ENCODE data around the gene SYNGR4.

Gene SYNGR4

DNA sequence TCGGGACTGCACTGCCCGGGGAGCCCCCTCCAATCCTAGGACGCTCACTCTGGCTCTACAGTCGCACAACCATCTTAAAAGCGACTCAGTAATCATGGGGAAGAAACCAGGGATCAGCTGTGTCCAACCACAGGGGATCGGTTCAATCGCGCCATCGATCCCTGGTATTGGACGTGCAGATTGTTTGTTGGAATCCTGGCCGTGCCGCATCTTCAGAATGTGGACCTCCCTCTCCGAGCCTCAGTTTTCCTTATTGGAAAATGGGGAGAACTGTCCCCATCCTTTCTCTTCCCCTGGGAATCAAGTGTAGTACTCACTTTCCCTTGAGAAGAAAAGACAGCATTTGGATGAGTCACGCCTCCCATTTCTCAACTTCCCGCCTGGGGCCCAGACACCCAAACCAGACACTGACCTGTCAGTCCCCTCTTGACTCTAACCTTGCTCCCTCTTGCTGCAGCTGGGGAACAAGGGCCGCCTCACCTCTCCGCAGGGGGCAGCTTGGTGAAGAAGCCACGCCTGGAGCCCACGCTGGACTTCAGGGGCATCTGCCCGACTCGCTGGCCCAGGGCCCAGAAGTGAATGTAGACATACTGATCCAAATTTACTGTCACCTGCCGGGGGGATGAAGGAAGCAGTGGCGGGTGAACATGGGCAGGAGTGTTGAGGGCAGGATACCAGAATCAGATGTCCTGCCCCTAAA lies 21.2 kb upstream of the SYNGR4 start:
- H3K4me3 ChIP-seq (ENCODE audit: low read length) = no peak overlapping the region
- DNase-seq (ENCODE audit: low read depth) = no peak
- TF ChIP-seq CTCF (conservative IDR thresholded peaks at IDR 0.05; ENCODE audit: low read depth, low read length) = no peak

DNA sequence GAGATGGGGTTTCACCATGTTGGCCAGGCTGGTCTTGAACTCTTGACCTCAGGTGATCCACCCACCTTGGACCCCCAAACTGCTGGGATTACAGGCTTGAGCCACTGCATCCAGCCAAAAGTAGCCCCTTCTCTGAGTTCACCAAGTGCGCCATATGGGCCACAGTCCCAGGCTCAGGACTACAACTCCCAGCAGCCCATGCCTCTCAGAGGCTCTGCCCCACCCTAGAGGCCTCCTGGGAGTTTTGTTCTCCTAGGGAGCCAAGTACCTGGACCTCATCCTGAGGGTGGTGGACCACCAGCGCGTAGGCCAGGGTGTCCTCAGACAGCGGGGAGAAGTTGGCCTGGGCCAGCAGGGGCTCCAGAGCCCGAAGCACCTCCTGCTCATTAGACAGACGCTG lies 19.3 kb upstream of the SYNGR4 start:
- no peak for TF ChIP-seq CTCF (conservative IDR thresholded peaks at IDR 0.05; ENCODE audit: low read depth, low read length)

GRCh38 chr19:48346191-48346590 lies 18.0 kb upstream of the SYNGR4 start:
- DNase-seq (ENCODE audit: low read depth) = no peak
- H3K4me3 ChIP-seq (ENCODE audit: low read length) = no peak overlapping the region
- TF ChIP-seq CTCF (conservative IDR thresholded peaks at IDR 0.05; ENCODE audit: low read depth, low read length) = no peak

More for the DNA sequence above, 19.3 kb upstream of the SYNGR4 start:
- DNase-seq (ENCODE audit: low read depth) = no peak
- no peak overlapping the region for H3K4me3 ChIP-seq (ENCODE audit: low read length)

DNA sequence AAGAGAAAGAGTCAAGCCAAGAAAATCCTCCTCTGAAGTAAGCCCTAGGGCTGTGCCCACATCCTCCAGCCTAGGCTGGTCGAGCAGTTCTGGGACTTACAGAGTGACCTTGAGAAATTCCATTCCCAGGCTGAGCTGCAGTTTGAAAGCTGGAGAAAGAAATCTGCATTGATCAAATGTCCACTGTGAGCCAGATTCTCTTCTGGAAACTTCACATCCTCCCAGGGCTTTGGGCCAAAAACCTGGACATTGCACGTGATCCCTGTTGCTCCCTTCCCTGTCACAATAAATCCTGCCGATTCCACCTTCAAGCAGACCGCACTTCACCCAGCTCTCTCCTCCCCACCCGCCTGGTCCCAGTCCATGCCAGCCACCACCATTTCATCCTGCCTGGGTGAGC lies 16.1 kb upstream of the SYNGR4 start:
- no peak for TF ChIP-seq CTCF (conservative IDR thresholded peaks at IDR 0.05; ENCODE audit: low read depth, low read length)
- no peak for DNase-seq (ENCODE audit: low read depth)
- no peak overlapping the region for H3K4me3 ChIP-seq (ENCODE audit: low read length)

DNA sequence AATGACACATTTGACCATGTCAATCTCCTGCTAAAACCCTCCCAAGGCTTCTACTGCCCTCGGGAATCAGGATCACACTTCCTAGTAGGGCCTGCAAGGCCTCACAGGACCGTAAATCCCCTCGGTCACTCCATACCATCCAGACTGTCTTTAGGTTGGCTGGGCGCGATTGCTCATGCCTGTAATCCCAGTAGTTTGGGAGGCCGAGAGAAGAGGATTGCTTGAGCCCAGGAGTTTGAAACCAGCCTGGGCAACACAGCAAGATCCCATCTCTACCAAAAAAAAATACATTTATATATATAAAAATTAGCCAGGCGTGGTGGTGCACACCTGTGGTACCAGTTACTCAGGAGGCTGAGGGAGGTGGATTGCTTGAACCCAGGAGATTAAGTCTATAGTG lies 15.4 kb upstream of the SYNGR4 start:
- no peak overlapping the region for H3K4me3 ChIP-seq (ENCODE audit: low read length)
- TF ChIP-seq CTCF (conservative IDR thresholded peaks at IDR 0.05; ENCODE audit: low read depth, low read length) = no peak
- no peak for DNase-seq (ENCODE audit: low read depth)

GRCh38 chr19:48350856-48351255 lies 13.3 kb upstream of the SYNGR4 start:
- no peak for TF ChIP-seq CTCF (conservative IDR thresholded peaks at IDR 0.05; ENCODE audit: low read depth, low read length)
- DNase-seq (ENCODE audit: low read depth) = no peak
- no peak overlapping the region for H3K4me3 ChIP-seq (ENCODE audit: low read length)

DNA sequence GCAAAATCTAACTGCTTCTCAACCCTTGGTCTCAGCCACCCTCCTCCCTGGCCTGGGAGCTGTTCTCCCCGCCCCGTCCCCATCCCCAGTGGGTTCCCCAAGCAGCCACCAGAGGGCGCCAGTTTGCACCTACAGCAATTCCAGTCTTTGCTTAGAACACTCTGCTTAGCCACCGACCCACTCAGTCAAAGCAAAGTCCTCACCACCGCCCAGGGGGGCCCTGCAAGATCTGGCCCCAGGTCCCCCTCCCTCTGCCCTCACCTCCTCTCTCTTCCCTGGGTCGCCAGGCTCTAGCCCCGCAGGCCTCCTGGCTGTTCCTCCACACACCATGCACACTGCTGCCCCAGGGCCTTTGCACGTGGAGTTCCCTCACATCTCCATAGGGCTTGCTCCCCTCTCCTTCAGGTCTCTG lies 12.8 kb upstream of the SYNGR4 start:
- DNase-seq (ENCODE audit: low read depth) = no peak
- no peak overlapping the region for H3K4me3 ChIP-seq (ENCODE audit: low read length)
- TF ChIP-seq CTCF (conservative IDR thresholded peaks at IDR 0.05; ENCODE audit: low read depth, low read length) = peak; percentile 87

Measured in retinal pigment epithelial cell (primary cell).